ENCODE measurements around the gene DCUN1D1. TPM values are rescaled to one million over a fixed set of nuclear protein-coding genes. Genes with fewer than 3 reads are reported as not detected.

Gene DCUN1D1
- total and polyA plus RNA-seq, 8 donors: 7.0 to 56.4 (median 14.5) TPM

DNA sequence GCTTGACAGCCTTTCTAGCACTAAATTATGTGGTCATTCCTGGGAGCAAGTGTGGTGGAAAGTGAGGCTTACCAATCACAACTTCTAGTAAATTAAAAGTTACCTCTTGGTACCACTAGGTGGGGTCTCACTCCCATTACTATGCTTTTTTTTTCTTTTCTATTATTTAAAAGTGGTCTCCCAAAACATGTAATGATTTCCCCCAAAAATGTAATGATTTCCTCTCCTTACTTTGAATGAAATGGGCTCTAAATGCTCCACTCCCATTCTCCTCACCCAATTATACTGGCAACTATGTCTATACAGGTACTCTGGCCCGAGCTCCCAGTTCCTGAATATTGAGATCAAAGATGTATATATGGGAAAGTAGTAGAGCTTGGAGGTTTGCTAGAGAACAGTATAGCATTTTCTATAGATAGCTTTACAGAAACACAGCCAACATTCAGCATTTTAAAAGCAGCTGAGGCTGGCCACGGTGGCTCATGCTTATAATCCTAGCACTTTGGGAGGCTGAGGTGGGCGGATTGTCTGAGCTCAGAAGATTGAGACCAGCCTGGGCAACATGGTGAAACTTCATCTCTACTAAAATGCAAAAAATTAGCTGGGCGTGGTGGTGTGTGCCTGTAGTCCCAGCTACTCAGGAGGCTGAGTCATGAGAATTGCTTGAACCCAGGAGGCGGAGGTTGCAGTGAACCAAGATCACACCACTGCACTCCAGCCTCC is 70.9 kb downstream of the DCUN1D1 start:
- H3K27ac ChIP-seq: no peak overlapping the region
- peak in 1 of 2 donors; percentile 19 for DNase-seq
- peaks cover 14 to 77% (median 64%) of the 10 kb centered on the region in 4 donors for H3K36me3 ChIP-seq
- intact Hi-C loops (cut with DNase I; ENCODE audit: low total_unique reads): no loop called here
- no peaks in the 10 kb centered on the region for H3K27me3 ChIP-seq
- no peak overlapping the region for H3K4me3 ChIP-seq
- H3K9me3 ChIP-seq: no peaks in the 10 kb centered on the region
- H3K4me1 ChIP-seq: peaks cover 0 to 4% (median 0%) of the 10 kb centered on the region in 4 donors
- TF ChIP-seq POLR2AphosphoS5 (IDR thresholded peaks at IDR 0.05) (no peak), POLR2A (IDR thresholded peaks at IDR 0.05) (no peak), EP300 (IDR thresholded peaks at IDR 0.05) (no peak), CTCF (IDR thresholded peaks at IDR 0.05) (peak in 4 of 7 experiments; percentile 9 to 32 (median 23))
- WGBS, 5 donors: 94 to 97% (median 96%) methylated on average over 5 of the region's 5 CpGs

GRCh38 chr3:182908471-182908870 is 71.9 kb downstream of the DCUN1D1 start:
- no peak for TF ChIP-seq EP300 (IDR thresholded peaks at IDR 0.05)
- no peak for TF ChIP-seq POLR2A (IDR thresholded peaks at IDR 0.05)
- no peak for TF ChIP-seq CTCF (IDR thresholded peaks at IDR 0.05)
- no peak for TF ChIP-seq POLR2AphosphoS5 (IDR thresholded peaks at IDR 0.05)
- no peaks in the 10 kb centered on the region for H3K27me3 ChIP-seq
- peaks cover 21 to 76% (median 63%) of the 10 kb centered on the region in 4 donors for H3K36me3 ChIP-seq
- 91 to 97% (median 94%) methylated on average over 1 of the region's 1 CpG for WGBS, 5 donors
- no peak for DNase-seq
- no peak overlapping the region for H3K4me3 ChIP-seq
- no peaks in the 10 kb centered on the region for H3K9me3 ChIP-seq
- no peak overlapping the region for H3K27ac ChIP-seq
- peaks cover 0 to 4% (median 0%) of the 10 kb centered on the region in 4 donors for H3K4me1 ChIP-seq
- intact Hi-C loops (cut with DNase I; ENCODE audit: low total_unique reads): no loop called here

DNA sequence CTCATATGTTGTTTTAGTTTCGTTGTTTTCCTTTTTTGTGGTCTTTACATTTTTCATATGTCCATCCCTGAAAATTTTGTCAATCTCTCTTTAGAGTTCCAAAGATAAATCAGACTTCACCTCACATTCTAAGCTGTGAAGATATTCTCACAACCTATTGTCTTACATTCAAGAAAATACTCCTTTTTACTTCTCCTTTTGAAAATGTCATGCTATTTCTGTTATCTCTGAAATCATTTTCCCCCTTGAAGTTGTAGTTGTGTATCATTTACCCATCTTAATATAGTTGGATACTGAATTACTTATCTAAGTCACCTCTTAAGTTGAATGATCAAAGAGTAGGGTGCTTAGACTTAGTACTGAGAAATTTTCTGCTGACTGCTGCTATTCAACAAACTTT is 74.3 kb downstream of the DCUN1D1 start:
- DNase-seq: no peak
- TF ChIP-seq POLR2AphosphoS5 (IDR thresholded peaks at IDR 0.05) (no peak), CTCF (IDR thresholded peaks at IDR 0.05) (no peak), POLR2A (IDR thresholded peaks at IDR 0.05) (no peak), EP300 (IDR thresholded peaks at IDR 0.05) (no peak)
- H3K36me3 ChIP-seq: peaks cover 18 to 76% (median 60%) of the 10 kb centered on the region in 4 donors
- H3K4me3 ChIP-seq: no peak overlapping the region
- WGBS, 5 donors: 48 to 97% (median 91%) methylated on average over 1 of the region's 1 CpG
- intact Hi-C loops (cut with DNase I; ENCODE audit: low total_unique reads): no loop called here
- H3K27ac ChIP-seq: no peak overlapping the region
- H3K27me3 ChIP-seq: no peaks in the 10 kb centered on the region
- no peaks in the 10 kb centered on the region for H3K4me1 ChIP-seq
- H3K9me3 ChIP-seq: no peaks in the 10 kb centered on the region

GRCh38 chr3:182905623-182906022 is 74.7 kb downstream of the DCUN1D1 start:
- intact Hi-C loops (cut with DNase I; ENCODE audit: low total_unique reads): no loop called here
- TF ChIP-seq EP300 (IDR thresholded peaks at IDR 0.05) (no peak), CTCF (IDR thresholded peaks at IDR 0.05) (no peak), POLR2A (IDR thresholded peaks at IDR 0.05) (no peak), POLR2AphosphoS5 (IDR thresholded peaks at IDR 0.05) (no peak)
- Histone ChIP-seq H3K9me3 (no peaks in the 10 kb centered on the region), H3K4me1 (no peaks in the 10 kb centered on the region), H3K36me3 (peaks cover 18 to 77% (median 63%) of the 10 kb centered on the region in 4 donors), H3K27ac (no peak overlapping the region), H3K4me3 (no peak overlapping the region), H3K27me3 (no peaks in the 10 kb centered on the region)
- WGBS, 5 donors: 97 to 100% (median 97%) methylated on average over 4 of the region's 4 CpGs
- DNase-seq: no peak
